GM19025 (cell line): ENCODE data around the gene GYS2.
A peak's percentile ranks its signal among the peaks of the same experiment; 100 is the strongest.

Experiments
- ATAC-seq: cut with Tn5 transposase; IDR thresholded peaks from one replicate; pipeline ENCODE4 v1.9.1; 2021; ENCODE audit warnings: mild to moderate bottlenecking, low read depth, moderate library complexity; ENCODE audit not compliant: unreplicated experiment

The GYS2 gene

GRCh38 chr12:21559855-21560569 is 44.6 kb downstream of the GYS2 start:
- ATAC-seq: no peak

- no peak for ATAC-seq
Measured at GRCh38 chr12:21558100-21558679, 46.5 kb downstream of the GYS2 start.

- ATAC-seq: no peak
Measured at GRCh38 chr12:21553329-21553675, 51.3 kb downstream of the GYS2 start.

- ATAC-seq: no peak
Measured at GRCh38 chr12:21552635-21553328, 51.9 kb downstream of the GYS2 start.

- ATAC-seq: no peak
Measured at GRCh38 chr12:21551841-21552465, 52.7 kb downstream of the GYS2 start.

- ATAC-seq: no peak
Measured at GRCh38 chr12:21547437-21547836, 57.2 kb downstream of the GYS2 start.

- ATAC-seq: no peak
Measured at GRCh38 chr12:21546716-21547115, 57.9 kb downstream of the GYS2 start.

- no peak for ATAC-seq
Measured at GRCh38 chr12:21545557-21545956, 59.1 kb downstream of the GYS2 start.

GRCh38 chr12:21543151-21543550 is 61.5 kb downstream of the GYS2 start:
- ATAC-seq: no peak

- no peak for ATAC-seq
Measured at GRCh38 chr12:21542403-21542802, 62.2 kb downstream of the GYS2 start.

- no peak for ATAC-seq
Measured at GRCh38 chr12:21541773-21542172, 62.9 kb downstream of the GYS2 start.

- ATAC-seq: no peak
Measured at GRCh38 chr12:21539797-21540196, 64.8 kb downstream of the GYS2 start.

- ATAC-seq: no peak
Measured at GRCh38 chr12:21538061-21538653, 66.5 kb downstream of the GYS2 start.

GRCh38 chr12:21529456-21529855 is 75.2 kb downstream of the GYS2 start:
- no peak for ATAC-seq

- ATAC-seq: no peak
Measured at GRCh38 chr12:21528953-21529352, 75.7 kb downstream of the GYS2 start.

GRCh38 chr12:21527451-21528180 is 77.0 kb downstream of the GYS2 start:
- ATAC-seq: peak; percentile 97

- ATAC-seq: no peak
Measured at GRCh38 chr12:21526721-21527345, 77.8 kb downstream of the GYS2 start.

- no peak for ATAC-seq
Measured at GRCh38 chr12:21526053-21526452, 78.6 kb downstream of the GYS2 start, which contains the start of gene SPX. TSS of gene SPX (plus strand) at chr12:21526296. CDS start at chr12:21526473, 177 bp downstream.

GRCh38 chr12:21523148-21523547 is 81.5 kb downstream of the GYS2 start:
- no peak for ATAC-seq

- ATAC-seq: no peak
Measured at GRCh38 chr12:21521541-21521940, 83.1 kb downstream of the GYS2 start.
